ENCODE results near the gene PHACTR3.

GRCh38 chr20:59821201-59821600, 216.9 kb downstream of the PHACTR3 start:
- no peak for TF ChIP-seq TAF1 (IDR thresholded peaks at IDR 0.05; ENCODE audit: low read depth)
- no peak for TF ChIP-seq MAX (IDR thresholded peaks at IDR 0.05)
- TF ChIP-seq CREB1 (IDR thresholded peaks at IDR 0.05; ENCODE audit: low read depth): no peak
- TF ChIP-seq REST (IDR thresholded peaks at IDR 0.05; ENCODE audit: low read depth): no peak

Measured in Ishikawa (cell line).